ENCODE data around the gene ARID5B. TPM values are rescaled to one million over a fixed set of nuclear protein-coding genes. Genes with fewer than 3 reads are reported as not detected.

The ARID5B gene, protein sequence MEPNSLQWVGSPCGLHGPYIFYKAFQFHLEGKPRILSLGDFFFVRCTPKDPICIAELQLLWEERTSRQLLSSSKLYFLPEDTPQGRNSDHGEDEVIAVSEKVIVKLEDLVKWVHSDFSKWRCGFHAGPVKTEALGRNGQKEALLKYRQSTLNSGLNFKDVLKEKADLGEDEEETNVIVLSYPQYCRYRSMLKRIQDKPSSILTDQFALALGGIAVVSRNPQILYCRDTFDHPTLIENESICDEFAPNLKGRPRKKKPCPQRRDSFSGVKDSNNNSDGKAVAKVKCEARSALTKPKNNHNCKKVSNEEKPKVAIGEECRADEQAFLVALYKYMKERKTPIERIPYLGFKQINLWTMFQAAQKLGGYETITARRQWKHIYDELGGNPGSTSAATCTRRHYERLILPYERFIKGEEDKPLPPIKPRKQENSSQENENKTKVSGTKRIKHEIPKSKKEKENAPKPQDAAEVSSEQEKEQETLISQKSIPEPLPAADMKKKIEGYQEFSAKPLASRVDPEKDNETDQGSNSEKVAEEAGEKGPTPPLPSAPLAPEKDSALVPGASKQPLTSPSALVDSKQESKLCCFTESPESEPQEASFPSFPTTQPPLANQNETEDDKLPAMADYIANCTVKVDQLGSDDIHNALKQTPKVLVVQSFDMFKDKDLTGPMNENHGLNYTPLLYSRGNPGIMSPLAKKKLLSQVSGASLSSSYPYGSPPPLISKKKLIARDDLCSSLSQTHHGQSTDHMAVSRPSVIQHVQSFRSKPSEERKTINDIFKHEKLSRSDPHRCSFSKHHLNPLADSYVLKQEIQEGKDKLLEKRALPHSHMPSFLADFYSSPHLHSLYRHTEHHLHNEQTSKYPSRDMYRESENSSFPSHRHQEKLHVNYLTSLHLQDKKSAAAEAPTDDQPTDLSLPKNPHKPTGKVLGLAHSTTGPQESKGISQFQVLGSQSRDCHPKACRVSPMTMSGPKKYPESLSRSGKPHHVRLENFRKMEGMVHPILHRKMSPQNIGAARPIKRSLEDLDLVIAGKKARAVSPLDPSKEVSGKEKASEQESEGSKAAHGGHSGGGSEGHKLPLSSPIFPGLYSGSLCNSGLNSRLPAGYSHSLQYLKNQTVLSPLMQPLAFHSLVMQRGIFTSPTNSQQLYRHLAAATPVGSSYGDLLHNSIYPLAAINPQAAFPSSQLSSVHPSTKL
- total RNA-seq = 10 to 100 TPM; 67.9 to 90.1 TPM

GRCh38 chr10:61900829-61901792 lies at the start of gene ARID5B:
Gene ARID5B (plus strand): TSS chr10:61901699. CDS start chr10:61901710, 11 bp downstream.
- no peaks in the 10 kb centered on the region for H3K36me3 ChIP-seq
- WGBS = under 1% methylated on average over 34 of the region's 34 CpGs
- H3K9me3 ChIP-seq = no peaks in the 10 kb centered on the region
- H3K4me3 ChIP-seq = peak within 1 kb of the TSS; percentile 58 to 85
- H3K4me1 ChIP-seq (replicated peaks) = peaks cover 5% of the 10 kb centered on the region
- no peaks in the 10 kb centered on the region for H3K27me3 ChIP-seq (replicated peaks; ENCODE audit: insufficient read depth)
- intact Hi-C loops (cut with DNase I) = loop anchor here (5.0 to 10.0 kb wide), 5 partner anchors 41 to 1086 kb away; partner anchors contain the start of gene CABCOCO1
- TF ChIP-seq, protein P1, sequence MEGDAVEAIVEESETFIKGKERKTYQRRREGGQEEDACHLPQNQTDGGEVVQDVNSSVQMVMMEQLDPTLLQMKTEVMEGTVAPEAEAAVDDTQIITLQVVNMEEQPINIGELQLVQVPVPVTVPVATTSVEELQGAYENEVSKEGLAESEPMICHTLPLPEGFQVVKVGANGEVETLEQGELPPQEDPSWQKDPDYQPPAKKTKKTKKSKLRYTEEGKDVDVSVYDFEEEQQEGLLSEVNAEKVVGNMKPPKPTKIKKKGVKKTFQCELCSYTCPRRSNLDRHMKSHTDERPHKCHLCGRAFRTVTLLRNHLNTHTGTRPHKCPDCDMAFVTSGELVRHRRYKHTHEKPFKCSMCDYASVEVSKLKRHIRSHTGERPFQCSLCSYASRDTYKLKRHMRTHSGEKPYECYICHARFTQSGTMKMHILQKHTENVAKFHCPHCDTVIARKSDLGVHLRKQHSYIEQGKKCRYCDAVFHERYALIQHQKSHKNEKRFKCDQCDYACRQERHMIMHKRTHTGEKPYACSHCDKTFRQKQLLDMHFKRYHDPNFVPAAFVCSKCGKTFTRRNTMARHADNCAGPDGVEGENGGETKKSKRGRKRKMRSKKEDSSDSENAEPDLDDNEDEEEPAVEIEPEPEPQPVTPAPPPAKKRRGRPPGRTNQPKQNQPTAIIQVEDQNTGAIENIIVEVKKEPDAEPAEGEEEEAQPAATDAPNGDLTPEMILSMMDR (IDR thresholded peaks at IDR 0.05) = no peak
- TF ChIP-seq POLR2AphosphoS5 (IDR thresholded peaks at IDR 0.05) = peak; percentile 42
- TF ChIP-seq POLR2A (IDR thresholded peaks at IDR 0.05) = peak; percentile 21
- peak; percentile 74 for DNase-seq (ENCODE audit: low spot score)
- H3K27ac ChIP-seq = peak within 1 kb of the TSS; percentile 98

GRCh38 chr10:61852261-61852660 lies 49.2 kb upstream of the ARID5B start:
- intact Hi-C loops (cut with DNase I) = no loop called here
- Histone ChIP-seq H3K27me3 (replicated peaks; ENCODE audit: insufficient read depth) (no peaks in the 10 kb centered on the region), H3K9me3 (no peaks in the 10 kb centered on the region), H3K27ac (no peak overlapping the region), H3K4me1 (replicated peaks) (no peaks in the 10 kb centered on the region), H3K36me3 (no peaks in the 10 kb centered on the region), H3K4me3 (no peak overlapping the region)
- TF ChIP-seq POLR2A (IDR thresholded peaks at IDR 0.05) (no peak), POLR2AphosphoS5 (IDR thresholded peaks at IDR 0.05) (no peak)
- TF ChIP-seq, protein P1 (IDR thresholded peaks at IDR 0.05) = no peak
- 76% methylated on average over 2 of the region's 2 CpGs for WGBS
- no peak for DNase-seq (ENCODE audit: low spot score)

GRCh38 chr10:61855771-61856170 lies 45.7 kb upstream of the ARID5B start:
- Histone ChIP-seq H3K36me3 (no peaks in the 10 kb centered on the region), H3K9me3 (no peaks in the 10 kb centered on the region), H3K4me1 (replicated peaks) (no peaks in the 10 kb centered on the region), H3K27me3 (replicated peaks; ENCODE audit: insufficient read depth) (no peaks in the 10 kb centered on the region), H3K27ac (no peak overlapping the region), H3K4me3 (no peak overlapping the region)
- intact Hi-C loops (cut with DNase I) = no loop called here
- 92% methylated on average over 3 of the region's 3 CpGs for WGBS
- DNase-seq (ENCODE audit: low spot score) = no peak
- no peak for TF ChIP-seq POLR2A (IDR thresholded peaks at IDR 0.05)
- TF ChIP-seq, protein P1 (IDR thresholded peaks at IDR 0.05) = no peak
- no peak for TF ChIP-seq POLR2AphosphoS5 (IDR thresholded peaks at IDR 0.05)

GRCh38 chr10:61857746-61858145 lies 43.8 kb upstream of the ARID5B start:
- H3K36me3 ChIP-seq = no peaks in the 10 kb centered on the region
- 88% methylated on average over 2 of the region's 2 CpGs for WGBS
- H3K4me3 ChIP-seq = no peak overlapping the region
- H3K9me3 ChIP-seq = no peaks in the 10 kb centered on the region
- no peaks in the 10 kb centered on the region for H3K4me1 ChIP-seq (replicated peaks)
- H3K27me3 ChIP-seq (replicated peaks; ENCODE audit: insufficient read depth) = no peaks in the 10 kb centered on the region
- intact Hi-C loops (cut with DNase I) = no loop called here
- no peak for DNase-seq (ENCODE audit: low spot score)
- H3K27ac ChIP-seq = no peak overlapping the region
- TF ChIP-seq POLR2A (IDR thresholded peaks at IDR 0.05) (no peak), POLR2AphosphoS5 (IDR thresholded peaks at IDR 0.05) (no peak)
- TF ChIP-seq, protein P1 (IDR thresholded peaks at IDR 0.05) = no peak

All from prostate gland (tissue), 2 donors.